HCT116 (cell line): Measurements from ENCODE around the gene MIDN. TPM values are rescaled to one million over a fixed set of nuclear protein-coding genes. Genes with fewer than 3 reads are reported as not detected.

Experiments used
- ATAC-seq: fragments of 200-7000 bp; cut with Tn5 transposase; 2 replicates; pipeline ENCODE4 v1.9.1; 2020; ENCODE audit warnings: mild to moderate bottlenecking, moderate library complexity
- BruUV-seq: library from RNA; stranded (reverse); fragments of 400-500 nt; replicated peaks from 2 replicates; lab custom pipeline; 2021; lab: Mats Ljungman, UMichigan
- CTCF ChIA-PET: fragments of 300-600 bp; sonication (Branson Sonifier 250); formaldehyde crosslinking; loops from one replicate; lab custom pipeline; 2021; ENCODE audit warnings: antibody characterized with exemption; lab: Charles Lee
- POLR2A ChIA-PET: fragments of 300-600, 350-600 bp; sonication (Branson Sonifier 250); formaldehyde crosslinking; loops from one replicate; lab custom pipeline; 2021; ENCODE audit warnings: antibody characterized with exemption; lab: Charles Lee
- RAD21 ChIA-PET, 2 experiments: fragments of 300-600 bp; sonication (Branson Sonifier 250); formaldehyde crosslinking; loops; one replicate each; lab custom pipeline; 2023; ENCODE audit warnings: low total read pairs in 2 of 2; ENCODE audit not compliant: uncharacterized antibody in 2 of 2, unreplicated experiment in 2 of 2, low non-redundant PET in 1 of 2; lab: Charles Lee
- DNase-seq: peaks from one replicate; pipeline ENCODE4 v3.0.0-alpha.2; 2010; ENCODE audit warnings: low read depth, low spot score
- H2AFZ ChIP-seq: fragments of 200-600 bp; shearing (Covaris generic), sonication (generic); 2 replicates; pipeline ENCODE4 v1.6.1; 2017; ENCODE audit warnings: low read depth, mixed run types, mixed read lengths, antibody characterized with exemption, low read length; ENCODE audit not compliant: poor library complexity, severe bottlenecking
- H3K27ac ChIP-seq: 2 replicates; pipeline ENCODE4 v1.5.1; 2012; ENCODE audit warnings: low read depth, low read length
- H3K27me3 ChIP-seq: fragments of 200-600 bp; sonication (generic); 2 replicates; pipeline ENCODE4 v1.6.1; 2016; ENCODE audit warnings: mixed run types, low read length, mixed read lengths; ENCODE audit not compliant: insufficient read depth
- H3K36me3 ChIP-seq, 2 experiments: fragments of 200-500 bp in 1 of 2; fragments of 200-600 bp in 1 of 2; sonication (Bioruptor generic) in 1 of 2; sonication (generic) in 1 of 2; 2 replicates each; pipeline versions ENCODE4 v1.5.1 to v1.6.1; 2014 to 2016; ENCODE audit warnings: low read length in 2 of 2, inconsistent platforms in 1 of 2, mixed read lengths in 1 of 2, mixed run types in 1 of 2; ENCODE audit not compliant: insufficient read depth in 2 of 2, control insufficient read depth in 1 of 2
- H3K4me1 ChIP-seq, 2 experiments: fragments of 200-600 bp in 1 of 2; sonication (generic) in 1 of 2; 2 replicates each; pipeline versions ENCODE4 v1.5.1 to v1.6.1; 2012 to 2017; ENCODE audit warnings: low read length in 2 of 2, inconsistent platforms in 1 of 2, mild to moderate bottlenecking in 1 of 2, mixed read lengths in 1 of 2, mixed run types in 1 of 2, moderate library complexity in 1 of 2; ENCODE audit not compliant: insufficient read depth in 2 of 2, control insufficient read depth in 1 of 2
- H3K4me2 ChIP-seq: fragments of 200-600 bp; sonication (generic); 2 replicates; pipeline ENCODE4 v1.6.1; 2017; ENCODE audit warnings: mixed run types, low read length, mixed read lengths
- H3K4me3 ChIP-seq, 2 experiments: fragments of 200-600 bp in 1 of 2; sonication (generic) in 1 of 2; replicated peaks in 1 of 2; 2 replicates each; pipeline ENCODE4 v1.5.1; 2011 to 2016; ENCODE audit warnings: low read length in 2 of 2, control low read depth in 1 of 2, low read depth in 1 of 2, mild to moderate bottlenecking in 1 of 2, mixed read lengths in 1 of 2, mixed run types in 1 of 2
- H3K79me2 ChIP-seq: fragments of 200-600 bp; sonication (generic); 2 replicates; pipeline ENCODE4 v1.6.1; 2017; ENCODE audit warnings: mild to moderate bottlenecking, mixed run types, low read length, moderate library complexity, mixed read lengths; ENCODE audit not compliant: insufficient read depth
- H3K9ac ChIP-seq: fragments of 200-600 bp; sonication (generic); 2 replicates; pipeline ENCODE4 v1.6.1; 2016; ENCODE audit warnings: low read length, mixed read lengths
- H3K9me2 ChIP-seq: fragments of 200-600 bp; sonication (generic), shearing (Covaris generic); 2 replicates; pipeline ENCODE4 v1.6.1; 2017; ENCODE audit warnings: mixed run types, mild to moderate bottlenecking, moderate library complexity; ENCODE audit not compliant: insufficient read depth
- H3K9me3 ChIP-seq, 2 experiments: fragments of 200-500 bp in 1 of 2; fragments of 200-600 bp in 1 of 2; sonication (Bioruptor generic) in 1 of 2; sonication (generic) in 1 of 2; 2 replicates each; pipeline ENCODE4 v1.6.1; 2014 to 2017; ENCODE audit warnings: low read length in 2 of 2, mixed read lengths in 2 of 2, inconsistent platforms in 1 of 2, low read depth in 1 of 2, mild to moderate bottlenecking in 1 of 2, mixed run types in 1 of 2, moderate library complexity in 1 of 2; ENCODE audit not compliant: control insufficient read depth in 1 of 2, insufficient read depth in 1 of 2
- H4K20me1 ChIP-seq: fragments of 200-600 bp; sonication (generic), shearing (Covaris generic); 2 replicates; pipeline ENCODE4 v1.6.1; 2017; ENCODE audit warnings: mixed run types, mild to moderate bottlenecking, moderate library complexity; ENCODE audit not compliant: insufficient read depth
- CTCF ChIP-seq, 3 experiments: fragments of 200-600 bp in 1 of 3; sonication (generic) in 1 of 3; IDR thresholded peaks in 2 of 3; conservative IDR thresholded peaks in 1 of 3; 2 replicates each; pipeline ENCODE4 v1.5.1; 2012 to 2017; ENCODE audit warnings: low read depth in 2 of 3, low read length in 2 of 3, antibody characterized with exemption in 1 of 3, borderline replicate concordance in 1 of 3, control low read depth in 1 of 3, mild to moderate bottlenecking in 1 of 3, mixed read lengths in 1 of 3, mixed run types in 1 of 3, moderate library complexity in 1 of 3; ENCODE audit not compliant: insufficient read depth in 1 of 3
- ELF1 ChIP-seq: IDR thresholded peaks from 2 replicates; pipeline ENCODE4 v1.6.1; 2012; ENCODE audit warnings: low read depth, borderline replicate concordance
- EZH2 ChIP-seq: fragments of 200-600 bp; sonication (generic); IDR thresholded peaks from 2 replicates; pipeline ENCODE4 v1.6.1; 2017; ENCODE audit warnings: antibody characterized with exemption, mixed run types
- REST ChIP-seq: IDR thresholded peaks from 2 replicates; pipeline ENCODE4 v1.6.1; 2012; ENCODE audit warnings: low read depth
- SP1 ChIP-seq: IDR thresholded peaks from 2 replicates; pipeline ENCODE4 v1.6.1; 2012; ENCODE audit warnings: low read depth
- ZBTB33 ChIP-seq: IDR thresholded peaks from 2 replicates; pipeline ENCODE4 v1.6.1; 2011; ENCODE audit warnings: mild to moderate bottlenecking, low read length, moderate library complexity; ENCODE audit not compliant: insufficient replicate concordance; ENCODE audit errors: extremely low read depth
- intact Hi-C: fragments of 100-400 bp; cut with micrococcal nuclease; formaldehyde crosslinking; loops from 2 replicates; pipeline ENCODE4 v1.10.0; 2022
- total RNA-seq: library from RNA; stranded (reverse); gene quantifications from one replicate; pipeline ENCODE4 v1.2.1, GENCODE V29; 2021; ENCODE audit not compliant: unreplicated experiment

MIDN gene
- total RNA-seq, 1 experiment from 2014 or later = 146 TPM

- TF ChIP-seq REST (no peak), ZBTB33 (no peak), EZH2 (no peak), SP1 (no peak), CTCF (IDR thresholded peaks at IDR 0.05 in 2 of 3, conservative IDR thresholded peaks at IDR 0.05 in 1 of 3; ENCODE audit: borderline replicate concordance in 1 of 3, insufficient read depth in 1 of 3, low read depth in 2 of 3, low read length in 2 of 3) (no peak), ELF1 (no peak)
- BruUV-seq = no TSS peak
- intact Hi-C loops = no loop called here
Observed at GRCh38 chr19:1226227-1226518, 22.2 kb upstream of the MIDN start.

More at GRCh38 chr19:1226227-1226518, 22.2 kb upstream of the MIDN start:
- H3K27me3 ChIP-seq = no peaks in the 10 kb centered on the region
- no peak overlapping the region for H3K9ac ChIP-seq
- ChIA-PET RAD21 (no interaction called here), POLR2A (no interaction called here), CTCF (interaction anchor here (0.9 to 1.4 kb wide), 3 partner anchors 15 to 40 kb away, joined by 3 to 5 read pairs (median 4); no protein-coding TSS in a partner anchor)
- H3K9me2 ChIP-seq = no peaks in the 10 kb centered on the region
- no peak overlapping the region for H2AFZ ChIP-seq
- DNase-seq (no peak), ATAC-seq (no peak)
- H3K27ac ChIP-seq = peak overlapping the region; percentile 92; the same call in 1 of the 2 replicates
- H3K79me2 ChIP-seq = peaks cover 2% of the 10 kb centered on the region; the same call in 1 of the 2 replicates
- peaks cover 15 to 25% of the 10 kb centered on the region in 2 experiments for H3K4me1 ChIP-seq
- H4K20me1 ChIP-seq = no peaks in the 10 kb centered on the region
- no peaks in the 10 kb centered on the region for H3K9me3 ChIP-seq
- peaks cover 0 to 6% of the 10 kb centered on the region in 2 experiments; a peak in 2 of 4 replicates for H3K36me3 ChIP-seq
- H3K4me3 ChIP-seq = no peak overlapping the region
- no peak overlapping the region for H3K4me2 ChIP-seq
